A549 treated with Hydrocortisone at 1 μM for 4 hours (cell line): ENCODE data around the gene FGF23. TPM values are rescaled to one million over a fixed set of nuclear protein-coding genes. Genes with fewer than 3 reads are reported as not detected.

Source experiments
- total RNA-seq: library from RNA; stranded (reverse); fragments of 200-300 nt; extraction: Qiagen RNA extraction; gene quantifications from 5 replicates; pipeline ENCODE4 v1.2.3, GENCODE V29; 2022

The FGF23 gene
- not detected in 5 replicates for total RNA-seq

DNA sequence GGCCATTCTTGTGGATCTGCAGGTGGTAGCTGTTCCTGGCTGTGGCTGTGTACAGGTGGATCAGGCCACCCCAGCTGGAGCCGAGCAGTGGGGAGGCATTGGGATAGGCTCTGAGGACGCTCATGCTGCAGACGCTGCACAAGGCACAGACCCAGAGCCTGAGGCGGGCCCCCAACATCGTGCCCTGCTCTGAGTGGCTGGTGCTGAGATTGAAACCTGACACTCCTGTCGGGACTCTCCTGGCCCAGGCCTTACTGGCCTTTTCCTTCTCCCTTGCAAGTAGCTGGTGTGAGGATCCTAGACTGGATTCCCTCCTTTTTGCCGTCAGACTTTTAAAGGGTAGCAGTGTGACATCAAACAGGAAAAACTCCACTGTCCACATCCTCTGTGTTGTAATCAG is at the start of gene FGF23:
TSS of gene FGF23 (minus strand) at position 308 of the 400 bp plus-strand sequence. CDS start at position 178, 130 bp downstream.

DNA sequence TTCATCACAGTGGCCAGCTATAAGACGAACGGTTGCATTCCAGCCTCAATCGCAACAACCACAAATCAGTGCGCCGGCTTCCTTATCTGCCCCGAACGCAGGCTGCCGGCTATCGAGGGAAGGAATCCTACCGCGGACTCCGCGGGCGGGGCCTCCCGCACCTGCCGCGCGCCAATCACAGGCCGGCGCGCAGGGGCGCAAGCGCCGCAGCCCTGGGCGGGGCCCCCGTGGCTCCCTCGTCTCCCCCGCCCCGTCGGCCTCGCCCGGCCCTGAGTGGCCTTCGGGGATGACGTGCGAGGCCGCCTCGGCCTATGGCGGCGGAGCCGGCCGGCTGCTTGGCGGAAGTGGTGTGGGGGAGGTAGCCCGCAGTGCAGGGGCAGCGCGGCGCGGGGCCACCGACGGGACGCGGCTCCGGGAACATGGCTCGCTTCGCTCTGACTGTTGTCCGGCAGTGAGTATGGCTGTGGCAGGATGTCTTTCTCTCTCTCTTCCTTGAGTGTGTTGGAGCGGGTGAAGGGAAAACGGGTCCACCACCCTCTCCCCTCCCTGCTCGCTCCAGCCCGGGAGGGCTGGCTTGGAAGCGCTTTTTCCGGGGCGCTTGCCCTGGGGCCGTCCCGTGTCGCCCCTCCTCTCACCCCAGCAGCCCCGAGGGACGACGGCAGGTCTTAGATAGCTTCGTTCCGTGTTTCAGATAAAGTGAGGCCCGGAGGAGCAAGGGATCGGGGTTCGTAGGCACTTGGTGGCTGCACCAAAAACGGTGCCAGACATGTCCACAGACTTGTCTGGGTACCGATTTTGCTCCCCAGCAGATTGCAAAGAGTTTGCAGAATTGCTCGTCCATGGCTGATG is 58.4 kb downstream of the FGF23 start, which contains the start of gene TIGAR:
TSS of gene TIGAR (plus strand) at position 361 of the 849 bp plus-strand sequence. CDS start at position 420, 59 bp downstream.

Other genes with a start within 250 kb of the FGF23 start
- 0.09 TPM in 1 of 5 replicates, not detected in the others for gene CCND2, start 106.0 kb downstream of the FGF23 start, total RNA-seq
- 39.3 to 44.4 TPM (median 42.6 TPM) in 5 replicates for gene TIGAR, start 58.5 kb downstream of the FGF23 start, total RNA-seq
- not detected in 5 replicates for gene FGF6, start 66.1 kb upstream of the FGF23 start, total RNA-seq
- 14.8 to 26.3 TPM (median 17.7 TPM) in 5 replicates for gene RAD51AP1, start 159.2 kb upstream of the FGF23 start, total RNA-seq
- 43.0 to 47.9 TPM (median 45.3 TPM) in 5 replicates for gene DYRK4, start 182.5 kb upstream of the FGF23 start, total RNA-seq